Spleen (tissue), 11 donors: ENCODE results near the gene RNASEH2C. TPM values are rescaled to one million over a fixed set of nuclear protein-coding genes. Genes with fewer than 3 reads are reported as not detected.

Experiments
- DNase-seq: peaks from one replicate; pipeline ENCODE4 v3.0.0-alpha.2; 2020
- H3K27ac ChIP-seq, 8 donors: fragments of 200-600 bp; sonication (generic) in 7 of 8; 1 replicate in 4 of 8; 2 replicates in 4 of 8; pipeline versions ENCODE4 v1.5.0 to v1.8.0; 2016 to 2021; ENCODE audit warnings: inconsistent platforms in 4 of 8, mild to moderate bottlenecking in 4 of 8, moderate library complexity in 1 of 8
- H3K27me3 ChIP-seq, 7 donors: fragments of 200-600 bp; sonication (generic) in 6 of 7; replicated peaks in 1 of 7; 1 replicate in 4 of 7; 2 replicates in 3 of 7; pipeline versions ENCODE4 v1.5.0 to v1.8.0; 2016 to 2021; ENCODE audit warnings: inconsistent platforms in 3 of 7, mild to moderate bottlenecking in 1 of 7
- H3K36me3 ChIP-seq, 6 donors: fragments of 200-600 bp; sonication (generic) in 5 of 6; 1 replicate in 4 of 6; 2 replicates in 2 of 6; pipeline versions ENCODE4 v1.5.0 to v1.8.0; 2016 to 2021; ENCODE audit warnings: inconsistent platforms in 2 of 6
- H3K4me1 ChIP-seq, 6 donors: fragments of 200-600 bp; sonication (generic) in 5 of 6; 1 replicate in 3 of 6; 2 replicates in 3 of 6; pipeline versions ENCODE4 v1.5.0 to v1.8.0; 2016 to 2021; ENCODE audit warnings: inconsistent platforms in 3 of 6
- H3K4me3 ChIP-seq, 8 donors: fragments of 200-600 bp; sonication (generic) in 7 of 8; 1 replicate in 4 of 8; 2 replicates in 4 of 8; pipeline versions ENCODE4 v1.5.0 to v1.8.0; 2016 to 2021; ENCODE audit warnings: inconsistent platforms in 4 of 8, mild to moderate bottlenecking in 4 of 8, moderate library complexity in 2 of 8
- H3K9me3 ChIP-seq, 8 donors: fragments of 200-600 bp; sonication (generic) in 7 of 8; 1 replicate in 4 of 8; 2 replicates in 4 of 8; pipeline versions ENCODE4 v1.5.0 to v1.8.0; 2016 to 2021; ENCODE audit warnings: inconsistent platforms in 4 of 8
- CTCF ChIP-seq, 11 experiments: fragments of 200-600 bp in 7 of 11; fragments of 450-650 bp in 4 of 11; sonication (generic) in 4 of 11; IDR thresholded peaks in 8 of 11; conservative IDR thresholded peaks in 3 of 11; 1 replicate in 7 of 11; 2 replicates in 4 of 11; pipeline versions ENCODE4 v1.4.0 to v1.8.0; 2016 to 2021; ENCODE audit warnings: antibody characterized with exemption in 11 of 11, inconsistent platforms in 4 of 11, mild to moderate bottlenecking in 1 of 11
- POLR2A ChIP-seq, 3 donors: fragments of 450-650 bp; IDR thresholded peaks; one replicate each; pipeline ENCODE4 v1.5.1; 2017; ENCODE audit warnings: antibody characterized with exemption in 3 of 3, mild to moderate bottlenecking in 1 of 3
- POLR2AphosphoS5 ChIP-seq, 3 donors: sonication (generic); formaldehyde crosslinking; IDR thresholded peaks; one replicate each; pipeline ENCODE4 v1.5.1; 2017; ENCODE audit warnings: antibody characterized with exemption in 3 of 3
- WGBS, 5 donors: extraction: QIAGEN DNeasy Blood & Tissue Kit in 3 of 5; methylation state at CpG; one replicate each; pipeline versions ENCODE4 v1.1.5 to v1.1.7; 2013 to 2018; 5-methylcytosine and 5-hydroxymethylcytosine counted together
- intact Hi-C: fragments of 100-400 bp; cut with DNase I; formaldehyde crosslinking; loops from one replicate; pipeline ENCODE4 v1.15.0; 2023; ENCODE audit warnings: low total_unique reads
- polyA plus RNA-seq, 3 donors: library from polyadenylated mRNA; stranded (reverse); fragments of 200-250 nt; gene quantifications; one replicate each; pipeline ENCODE4 v1.2.1, GENCODE V29; 2013
- total RNA-seq, 7 donors: library from RNA; depleted of rRNA in 3 of 7; stranded (reverse); fragments of >200 nt in 3 of 7; fragmentation: NEBNext Ultra II Directional in 4 of 7; extraction: Animal tissue kit (Norgen Biotek cat#: 25700) in 4 of 7; gene quantifications; one replicate each; pipeline versions ENCODE4 v1.1.0 to v1.2.1, GENCODE V29; 2016 to 2021
- donor health status: healthy with polysubstance abuse.
- donor health status: DM: no; HTN: no; CAD: no; lungs with moderate emphysema.
- donor health status: DM: no; HTN: no; CAD: no.
- donor health status: Bipolar disorder and iron deficiency.
- donor health status: healthy.
- donor health status: DM: no; HTN: no; CAD: no.
- donor health status: DM: yes; HTN: yes; CAD: no.

RNASEH2C gene
- total and polyA plus RNA-seq, 10 donors, result 51.0 to 141 (median 60.9) TPM

DNA sequence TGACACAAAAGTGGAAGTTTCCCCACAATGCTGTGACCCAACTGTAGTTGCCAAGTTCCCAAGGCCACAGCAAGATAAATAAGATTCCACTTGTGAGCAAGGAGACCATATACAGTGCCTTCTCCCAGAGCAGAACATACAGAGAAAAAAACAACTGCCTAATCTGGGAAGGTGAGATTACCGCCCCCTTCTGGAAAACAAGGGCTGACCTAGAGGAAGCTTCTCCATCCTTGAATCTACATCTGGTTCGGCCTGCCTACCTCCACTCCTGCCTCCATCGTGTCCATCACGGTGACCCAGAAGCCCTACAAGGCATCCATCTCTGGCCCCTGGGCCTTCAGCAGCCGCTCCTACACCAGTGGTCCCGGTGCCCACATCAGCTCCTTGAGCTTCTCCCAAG lies 6.1 kb upstream of the RNASEH2C start:
- TF ChIP-seq POLR2A (IDR thresholded peaks at IDR 0.05) (no peak), CTCF (IDR thresholded peaks at IDR 0.05 in 8 of 11, conservative IDR thresholded peaks at IDR 0.05 in 3 of 11) (no peak), POLR2AphosphoS5 (IDR thresholded peaks at IDR 0.05) (no peak)
- WGBS, 5 donors, result 43 to 72% (median 63%) methylated on average over 3 to 6 of the region's 6 CpGs
- Histone ChIP-seq H3K27ac (peak overlapping the region in 3 of 8 donors; percentile 7 to 33 (median 18)), H3K4me3 (no peak overlapping the region), H3K36me3 (no peaks in the 10 kb centered on the region), H3K9me3 (no peaks in the 10 kb centered on the region), H3K4me1 (no peaks in the 10 kb centered on the region), H3K27me3 (peaks cover 0 to 5% (median 0%) of the 10 kb centered on the region in 7 donors)
- no peak for DNase-seq
- intact Hi-C loops, result loop anchor here (10.0 kb wide), 1 partner anchor 48 kb away; no protein-coding TSS in a partner anchor

DNA sequence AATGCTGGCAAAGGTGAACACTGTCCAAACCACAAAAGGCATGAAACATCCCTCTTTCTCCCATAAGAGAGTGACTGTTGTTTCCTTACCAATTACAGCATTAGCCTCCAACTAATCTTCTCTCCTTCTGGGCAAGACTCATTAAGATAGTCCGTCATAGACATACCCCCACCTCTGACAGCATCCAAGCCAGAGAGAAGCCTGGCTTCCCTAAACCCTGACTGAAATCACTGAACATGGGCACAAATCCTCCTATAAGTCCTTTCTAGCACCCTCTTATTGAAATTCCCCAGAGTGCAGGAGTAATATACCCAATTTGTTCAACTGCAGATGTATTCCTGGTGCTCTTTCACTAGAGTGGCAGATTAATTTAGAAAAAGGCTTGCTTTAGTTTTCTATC lies 1.7 kb upstream of the RNASEH2C start:
- Histone ChIP-seq H3K27me3 (no peaks in the 10 kb centered on the region), H3K36me3 (peaks cover 0 to 25% (median 21%) of the 10 kb centered on the region in 6 donors), H3K9me3 (no peaks in the 10 kb centered on the region), H3K4me3 (no peak overlapping the region), H3K27ac (no peak overlapping the region), H3K4me1 (peaks cover 15 to 31% (median 27%) of the 10 kb centered on the region in 6 donors)
- TF ChIP-seq CTCF (IDR thresholded peaks at IDR 0.05 in 8 of 11, conservative IDR thresholded peaks at IDR 0.05 in 3 of 11) (no peak), POLR2AphosphoS5 (IDR thresholded peaks at IDR 0.05) (no peak), POLR2A (IDR thresholded peaks at IDR 0.05) (no peak)
- WGBS, 5 donors, result 82 to 96% (median 88%) methylated on average over 1 of the region's 1 CpG
- no peak for DNase-seq
- intact Hi-C loops, result loop anchor here (10.0 kb wide), 1 partner anchor 53 kb away; no protein-coding TSS in a partner anchor

GRCh38 chr11:65719871-65720210 lies 757 bp downstream of the RNASEH2C start:
- peak overlapping the region; percentile 84 to 97 (median 93) for H3K27ac ChIP-seq
- 2 to 11% (median 5%) methylated on average over 10 to 17 of the region's 17 CpGs for whole genome bisulfite sequencing, 5 donors
- no peaks in the 10 kb centered on the region for H3K9me3 ChIP-seq
- intact Hi-C loops, result loop anchor here (10.0 kb wide), 3 partner anchors 55 to 275 kb away; no protein-coding TSS in a partner anchor
- TF ChIP-seq POLR2AphosphoS5 (IDR thresholded peaks at IDR 0.05) (no peak), CTCF (IDR thresholded peaks at IDR 0.05 in 8 of 11, conservative IDR thresholded peaks at IDR 0.05 in 3 of 11) (no peak), POLR2A (IDR thresholded peaks at IDR 0.05) (no peak)
- peaks cover 15 to 49% (median 29%) of the 10 kb centered on the region in 6 donors for H3K4me1 ChIP-seq
- no peak for DNase-seq
- no peaks in the 10 kb centered on the region for H3K27me3 ChIP-seq
- H3K4me3 ChIP-seq, result peak overlapping the region; percentile 67 to 95 (median 85)
- H3K36me3 ChIP-seq, result peaks cover 6 to 50% (median 45%) of the 10 kb centered on the region in 6 donors

DNA sequence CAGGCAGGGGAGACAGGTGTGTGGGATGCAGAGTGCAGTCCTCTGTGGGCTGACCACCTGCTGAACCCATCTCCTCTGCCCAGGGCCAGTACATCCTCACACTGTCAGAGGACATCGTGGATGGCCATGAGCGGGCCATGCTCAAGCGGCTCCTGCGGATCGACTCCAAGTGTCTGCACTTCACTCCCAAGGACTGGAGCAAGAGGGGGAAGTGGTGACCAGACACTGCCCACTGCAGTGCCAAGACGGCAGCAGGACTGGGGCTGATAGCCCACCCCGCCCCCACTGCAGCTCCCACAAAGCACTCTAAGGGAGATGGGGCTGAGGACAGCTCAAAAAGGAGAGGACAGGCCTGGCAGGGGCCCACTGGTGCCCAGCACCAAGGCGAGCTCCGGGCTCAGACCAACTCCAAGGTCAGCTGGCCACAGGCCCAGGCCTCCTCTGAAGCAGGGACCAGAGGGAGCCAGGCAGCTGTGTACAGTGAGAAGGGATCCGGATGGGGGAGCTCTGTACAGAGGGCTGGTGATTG lies 1.6 kb downstream of the RNASEH2C start:
- Histone ChIP-seq H3K4me3 (peak overlapping the region in 6 of 8 donors; percentile 17 to 95 (median 83)), H3K4me1 (peaks cover 15 to 57% (median 30%) of the 10 kb centered on the region in 6 donors), H3K27me3 (no peaks in the 10 kb centered on the region), H3K9me3 (no peaks in the 10 kb centered on the region), H3K27ac (peak overlapping the region in 3 of 8 donors; percentile 90 to 97 (median 95)), H3K36me3 (peaks cover 6 to 58% (median 53%) of the 10 kb centered on the region in 6 donors)
- no peak for DNase-seq
- 66 to 78% (median 75%) methylated on average over 8 to 10 of the region's 10 CpGs for WGBS, 5 donors
- peak in 2 of 3 donors; percentile 43 to 63 for TF ChIP-seq POLR2AphosphoS5 (IDR thresholded peaks at IDR 0.05)
- no peak for TF ChIP-seq CTCF (IDR thresholded peaks at IDR 0.05 in 8 of 11, conservative IDR thresholded peaks at IDR 0.05 in 3 of 11)
- TF ChIP-seq POLR2A (IDR thresholded peaks at IDR 0.05), result no peak
- intact Hi-C loops, result loop anchor here (10.0 kb wide), 2 partner anchors 96 to 276 kb away; no protein-coding TSS in a partner anchor
